ENCODE measurements around the gene QRFP. TPM values are rescaled to one million over a fixed set of nuclear protein-coding genes. Genes with fewer than 3 reads are reported as not detected.

Gene QRFP
- total RNA-seq, 1 donor from 2014 or later, result not detected

DNA sequence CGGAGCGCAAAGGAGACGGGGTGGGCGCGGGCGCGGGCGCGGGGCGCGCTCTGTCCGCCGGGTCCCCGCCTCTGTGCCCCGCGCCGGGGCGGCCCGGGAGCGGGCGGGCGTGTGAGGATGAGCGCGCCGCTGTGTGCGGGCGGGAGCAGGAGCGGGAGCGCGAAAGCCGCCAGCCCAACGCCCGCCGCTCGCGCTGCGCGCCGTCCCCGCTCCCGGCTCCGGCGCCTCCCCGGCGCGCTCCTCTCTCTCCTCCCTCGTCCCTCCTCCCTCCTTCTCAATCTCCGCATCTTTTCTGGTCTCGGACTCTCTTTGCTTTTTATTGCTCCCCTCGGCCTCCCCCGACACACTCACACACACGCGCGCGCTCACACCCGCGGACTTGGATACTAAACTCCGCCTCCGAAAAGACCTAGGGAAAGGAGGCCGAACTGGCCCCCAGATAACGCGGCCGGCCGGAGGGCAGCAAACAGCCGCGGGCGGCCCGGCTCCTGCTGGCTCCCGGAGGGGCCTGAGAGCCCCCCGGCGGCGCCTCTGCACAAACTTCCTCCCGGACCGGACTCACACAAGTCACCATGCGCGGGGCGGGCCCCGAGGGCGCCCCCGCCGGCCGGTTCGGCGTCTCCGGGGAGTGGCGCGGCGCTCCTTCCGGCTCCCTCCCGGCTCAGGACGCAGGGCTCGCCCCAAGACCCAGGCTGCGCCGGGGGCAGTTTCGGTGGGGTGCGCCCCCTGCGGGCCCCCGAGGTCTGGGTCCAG lies 42.2 kb upstream of the QRFP start, which contains the start of gene FIBCD1:
Gene FIBCD1 (minus strand): TSS at position 596 of the 753 bp plus-strand sequence. CDS start 640 bp downstream, outside the sequence.
- Mint-ChIP-seq H3K36me3 (ENCODE audit: low read depth, unreplicated experiment) (peaks cover 4% of the 10 kb centered on the region), H3K27me3 (ENCODE audit: unreplicated experiment) (peaks cover 20% of the 10 kb centered on the region), H3K9me3 (ENCODE audit: unreplicated experiment) (no peaks in the 10 kb centered on the region), H3K4me1 (ENCODE audit: unreplicated experiment) (peaks cover 14% of the 10 kb centered on the region), H3K4me3 (ENCODE audit: unreplicated experiment) (peak within 1 kb of the TSS; percentile 90), H3K27ac (ENCODE audit: unreplicated experiment) (no peak within 1 kb of the TSS)
- TF ChIP-seq, protein P1, sequence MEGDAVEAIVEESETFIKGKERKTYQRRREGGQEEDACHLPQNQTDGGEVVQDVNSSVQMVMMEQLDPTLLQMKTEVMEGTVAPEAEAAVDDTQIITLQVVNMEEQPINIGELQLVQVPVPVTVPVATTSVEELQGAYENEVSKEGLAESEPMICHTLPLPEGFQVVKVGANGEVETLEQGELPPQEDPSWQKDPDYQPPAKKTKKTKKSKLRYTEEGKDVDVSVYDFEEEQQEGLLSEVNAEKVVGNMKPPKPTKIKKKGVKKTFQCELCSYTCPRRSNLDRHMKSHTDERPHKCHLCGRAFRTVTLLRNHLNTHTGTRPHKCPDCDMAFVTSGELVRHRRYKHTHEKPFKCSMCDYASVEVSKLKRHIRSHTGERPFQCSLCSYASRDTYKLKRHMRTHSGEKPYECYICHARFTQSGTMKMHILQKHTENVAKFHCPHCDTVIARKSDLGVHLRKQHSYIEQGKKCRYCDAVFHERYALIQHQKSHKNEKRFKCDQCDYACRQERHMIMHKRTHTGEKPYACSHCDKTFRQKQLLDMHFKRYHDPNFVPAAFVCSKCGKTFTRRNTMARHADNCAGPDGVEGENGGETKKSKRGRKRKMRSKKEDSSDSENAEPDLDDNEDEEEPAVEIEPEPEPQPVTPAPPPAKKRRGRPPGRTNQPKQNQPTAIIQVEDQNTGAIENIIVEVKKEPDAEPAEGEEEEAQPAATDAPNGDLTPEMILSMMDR (IDR thresholded peaks at IDR 0.05; ENCODE audit: unreplicated experiment), result peak; percentile 58
- DNase-seq (ENCODE audit: low spot score), result peak; percentile 39

DNA sequence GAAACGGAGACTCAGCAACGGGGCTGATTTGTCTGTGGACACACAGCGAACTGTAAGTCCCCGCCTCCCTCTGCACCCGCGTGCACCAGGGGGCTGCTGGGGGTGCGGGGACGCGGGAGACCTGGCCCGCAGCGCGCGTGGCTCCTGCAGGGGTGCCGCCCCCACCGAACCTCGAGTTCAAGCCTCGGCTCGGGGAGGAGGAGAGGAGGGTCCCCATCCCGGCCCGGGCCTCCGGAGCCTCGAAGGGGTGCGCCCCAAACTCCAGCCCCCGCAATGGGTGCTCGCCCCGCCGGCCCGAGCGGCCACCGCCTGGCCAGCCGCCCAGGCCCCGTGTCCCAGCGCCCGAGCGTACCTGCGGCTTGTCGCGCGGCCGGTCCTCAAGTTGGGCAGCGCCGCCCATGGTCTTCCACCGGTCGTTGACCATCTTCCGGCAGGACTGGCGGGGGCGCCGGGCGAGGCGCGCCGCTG lies 41.6 kb upstream of the QRFP start:
- TF ChIP-seq, protein P1 (IDR thresholded peaks at IDR 0.05; ENCODE audit: unreplicated experiment), result no peak
- H3K4me1 Mint-ChIP-seq (ENCODE audit: unreplicated experiment), result peaks cover 12% of the 10 kb centered on the region

DNA sequence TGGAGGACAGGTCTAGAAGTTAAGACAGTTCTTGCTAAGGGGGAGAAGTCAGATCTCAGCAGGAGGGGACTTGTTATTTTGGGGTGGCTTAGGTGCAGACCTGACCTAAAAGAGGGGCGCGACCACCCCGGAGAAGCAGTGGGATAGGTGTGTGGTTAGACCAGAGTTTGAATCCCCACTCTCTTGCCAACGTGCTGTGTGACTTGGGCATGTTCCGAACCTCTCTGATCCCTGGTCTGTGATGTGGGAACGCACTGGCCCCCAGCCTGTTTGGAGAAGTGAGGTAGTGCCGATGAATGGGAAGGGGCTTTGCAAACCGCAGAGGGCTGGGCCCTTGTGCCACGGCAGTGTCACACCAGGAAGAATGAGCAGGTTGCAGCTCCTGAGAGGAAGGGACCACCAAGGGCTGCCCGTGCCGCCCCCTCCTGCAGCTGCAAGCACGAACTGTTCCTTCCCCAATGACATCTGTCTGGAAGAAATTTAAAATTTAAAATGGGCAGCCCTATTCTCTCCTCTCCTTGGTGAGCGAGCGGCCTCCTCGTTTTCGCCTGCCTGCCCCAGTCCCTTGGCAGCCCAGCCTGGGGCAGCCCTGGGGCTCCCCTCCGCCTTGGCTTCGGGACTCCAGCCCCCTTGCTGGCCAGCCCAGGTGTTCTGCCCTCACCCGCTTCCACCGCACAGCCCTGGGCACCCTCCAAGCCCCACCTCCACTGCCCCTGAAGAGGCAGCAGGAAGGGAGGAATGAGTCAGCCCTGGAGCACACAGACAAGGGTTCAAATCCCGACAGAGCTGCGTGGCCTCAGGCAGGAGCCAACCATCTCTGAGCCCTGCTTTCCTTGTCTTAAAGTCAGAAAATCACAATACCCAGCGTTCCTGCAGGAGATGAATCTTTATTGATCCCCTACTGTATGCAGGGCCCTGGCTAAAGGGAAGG lies 40.8 kb upstream of the QRFP start:
- Mint-ChIP-seq H3K9me3 (ENCODE audit: unreplicated experiment) (no peaks in the 10 kb centered on the region), H3K27ac (ENCODE audit: unreplicated experiment) (no peak overlapping the region), H3K27me3 (ENCODE audit: unreplicated experiment) (peaks cover 20% of the 10 kb centered on the region), H3K4me3 (ENCODE audit: unreplicated experiment) (peak overlapping the region; percentile 71), H3K36me3 (ENCODE audit: low read depth, unreplicated experiment) (peaks cover 4% of the 10 kb centered on the region), H3K4me1 (ENCODE audit: unreplicated experiment) (peaks cover 16% of the 10 kb centered on the region)
- TF ChIP-seq, protein P1 (IDR thresholded peaks at IDR 0.05; ENCODE audit: unreplicated experiment), result no peak
- DNase-seq (ENCODE audit: low spot score), result no peak

More for the DNA sequence above, 41.6 kb upstream of the QRFP start:
- Mint-ChIP-seq H3K27me3 (ENCODE audit: unreplicated experiment) (peaks cover 20% of the 10 kb centered on the region), H3K4me3 (ENCODE audit: unreplicated experiment) (peak overlapping the region; percentile 71), H3K36me3 (ENCODE audit: low read depth, unreplicated experiment) (peaks cover 4% of the 10 kb centered on the region), H3K9me3 (ENCODE audit: unreplicated experiment) (no peaks in the 10 kb centered on the region), H3K27ac (ENCODE audit: unreplicated experiment) (no peak overlapping the region)
- DNase-seq (ENCODE audit: low spot score), result no peak

DNA sequence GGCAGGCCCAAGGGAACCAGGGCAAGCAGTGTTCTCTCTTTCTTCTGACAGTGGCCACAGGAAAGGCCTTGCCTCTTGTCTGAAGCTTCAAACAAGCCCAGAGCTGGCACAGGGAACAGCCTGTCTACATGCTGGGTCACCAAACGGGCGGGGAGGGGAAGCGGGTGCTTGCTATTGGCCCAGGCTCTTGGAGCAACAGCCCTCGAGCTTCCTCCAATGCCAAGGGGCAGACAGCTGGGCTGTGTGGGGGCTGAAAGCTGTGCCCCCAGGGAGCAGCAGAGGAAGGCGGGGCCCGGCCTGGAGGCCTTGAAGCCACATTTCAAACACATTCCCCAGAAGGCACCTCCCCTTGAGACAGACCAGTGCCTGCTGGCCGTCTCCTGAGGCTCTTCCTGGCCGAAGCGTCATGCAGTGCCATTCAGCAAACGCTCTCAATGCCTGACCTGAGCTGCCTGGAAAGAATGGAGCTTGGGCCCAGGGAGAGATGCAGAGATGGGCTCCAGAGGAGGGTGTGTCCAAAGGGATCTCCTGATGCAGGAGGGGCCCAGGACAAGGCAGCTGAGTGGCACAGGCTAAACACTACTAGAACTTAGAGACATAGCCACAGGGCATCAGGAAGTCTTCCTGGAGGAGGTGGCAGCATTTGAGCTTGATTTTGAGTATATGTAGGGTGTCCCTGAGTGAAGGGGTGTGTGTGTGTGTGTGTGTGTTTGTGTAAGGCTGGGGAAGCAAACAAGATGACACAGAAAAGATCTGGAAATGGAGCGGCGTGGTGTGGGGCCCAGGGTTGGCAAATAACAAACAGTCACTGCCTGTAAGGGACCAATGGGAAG lies 39.9 kb upstream of the QRFP start:
- peaks cover 16% of the 10 kb centered on the region for H3K4me1 Mint-ChIP-seq (ENCODE audit: unreplicated experiment)
- peaks cover 4% of the 10 kb centered on the region for H3K36me3 Mint-ChIP-seq (ENCODE audit: low read depth, unreplicated experiment)
- peak overlapping the region; percentile 68 for H3K4me3 Mint-ChIP-seq (ENCODE audit: unreplicated experiment)
- H3K9me3 Mint-ChIP-seq (ENCODE audit: unreplicated experiment), result no peaks in the 10 kb centered on the region
- H3K27me3 Mint-ChIP-seq (ENCODE audit: unreplicated experiment), result peaks cover 20% of the 10 kb centered on the region
- no peak for DNase-seq (ENCODE audit: low spot score)
- H3K27ac Mint-ChIP-seq (ENCODE audit: unreplicated experiment), result no peak overlapping the region
- TF ChIP-seq, protein P1 (IDR thresholded peaks at IDR 0.05; ENCODE audit: unreplicated experiment), result no peak

Measured in endothelial cell (in vitro differentiated cells).